Testis (tissue), 2 donors: ENCODE results near the gene TRIO.

ENCODE experiments used
- POLR2A ChIP-seq: fragments of 450-650 bp; IDR thresholded peaks from one replicate; pipeline ENCODE4 v1.6.1; 2017; ENCODE audit warnings: antibody characterized with exemption, mild to moderate bottlenecking, moderate library complexity
- TF ChIP-seq, protein P1 (sequence below), 3 experiments: fragments of 450-650 bp in 2 of 3; fragments of 200-600 bp in 1 of 3; sonication (generic) in 1 of 3; IDR thresholded peaks; one replicate each; pipeline ENCODE4 v1.5.1; 2016 to 2019; ENCODE audit warnings: antibody characterized with exemption in 3 of 3, mild to moderate bottlenecking in 2 of 3, moderate library complexity in 1 of 3

DNA sequence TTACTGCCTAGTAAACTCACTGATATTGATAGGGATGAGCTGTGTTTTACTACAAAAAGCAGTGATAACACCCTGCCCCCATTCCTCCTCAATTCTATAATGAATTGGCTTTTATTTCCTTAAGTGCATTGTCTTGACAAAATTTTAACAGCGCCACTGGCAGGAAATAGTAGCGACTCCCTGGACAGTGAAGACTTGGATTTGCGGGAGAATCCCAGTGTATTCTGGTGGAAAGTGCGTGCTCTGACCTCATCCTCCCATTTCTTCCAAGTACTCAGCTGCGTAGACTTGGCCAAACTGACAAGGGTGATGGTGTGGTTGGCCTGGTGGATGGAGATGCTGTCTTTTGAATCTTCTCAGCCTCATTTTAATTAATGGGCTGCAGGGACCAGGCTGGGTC lies 5.3 kb downstream of the TRIO start:
- TF ChIP-seq, protein P1, sequence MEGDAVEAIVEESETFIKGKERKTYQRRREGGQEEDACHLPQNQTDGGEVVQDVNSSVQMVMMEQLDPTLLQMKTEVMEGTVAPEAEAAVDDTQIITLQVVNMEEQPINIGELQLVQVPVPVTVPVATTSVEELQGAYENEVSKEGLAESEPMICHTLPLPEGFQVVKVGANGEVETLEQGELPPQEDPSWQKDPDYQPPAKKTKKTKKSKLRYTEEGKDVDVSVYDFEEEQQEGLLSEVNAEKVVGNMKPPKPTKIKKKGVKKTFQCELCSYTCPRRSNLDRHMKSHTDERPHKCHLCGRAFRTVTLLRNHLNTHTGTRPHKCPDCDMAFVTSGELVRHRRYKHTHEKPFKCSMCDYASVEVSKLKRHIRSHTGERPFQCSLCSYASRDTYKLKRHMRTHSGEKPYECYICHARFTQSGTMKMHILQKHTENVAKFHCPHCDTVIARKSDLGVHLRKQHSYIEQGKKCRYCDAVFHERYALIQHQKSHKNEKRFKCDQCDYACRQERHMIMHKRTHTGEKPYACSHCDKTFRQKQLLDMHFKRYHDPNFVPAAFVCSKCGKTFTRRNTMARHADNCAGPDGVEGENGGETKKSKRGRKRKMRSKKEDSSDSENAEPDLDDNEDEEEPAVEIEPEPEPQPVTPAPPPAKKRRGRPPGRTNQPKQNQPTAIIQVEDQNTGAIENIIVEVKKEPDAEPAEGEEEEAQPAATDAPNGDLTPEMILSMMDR (IDR thresholded peaks at IDR 0.05): no peak
- TF ChIP-seq POLR2A: no peak
